Activated CD4-positive, alpha-beta T cell treated with anti-CD3 and anti-CD28 coated beads, Interleukin-2, Interleukin-4, amounts not matched to agents 100 ng/mL and 50 ng/mL, durations not matched to agents 16 hours and 8 hours (primary cell): ENCODE results near the gene LMNTD1.
A peak's percentile ranks its signal among the peaks of the same experiment; 100 is the strongest.

Experiments
- DNase-seq: peaks from one replicate; pipeline ENCODE4 v3.0.0-alpha.2; 2020; ENCODE audit warnings: low spot score

Gene LMNTD1

DNA sequence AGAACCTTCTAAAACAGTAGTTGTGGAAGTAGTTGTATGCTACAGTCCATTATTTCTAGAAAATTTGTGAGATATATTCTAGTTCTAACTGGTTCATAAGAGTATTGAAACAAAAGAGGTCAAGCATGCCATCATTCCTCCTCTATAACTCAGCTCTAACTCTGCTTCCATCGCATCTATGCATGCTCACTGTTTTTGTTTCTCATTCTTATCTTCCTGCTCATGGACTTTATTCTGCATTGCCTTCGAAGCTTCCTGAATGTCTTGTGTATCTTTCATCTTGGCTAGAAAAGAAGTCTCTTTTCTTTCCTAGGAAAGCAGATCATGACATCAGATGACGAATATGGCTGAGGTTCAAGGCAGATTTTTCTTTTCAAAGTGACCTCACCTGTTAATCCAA is 402 bp downstream of the LMNTD1 start:
- DNase-seq, result no peak

DNA sequence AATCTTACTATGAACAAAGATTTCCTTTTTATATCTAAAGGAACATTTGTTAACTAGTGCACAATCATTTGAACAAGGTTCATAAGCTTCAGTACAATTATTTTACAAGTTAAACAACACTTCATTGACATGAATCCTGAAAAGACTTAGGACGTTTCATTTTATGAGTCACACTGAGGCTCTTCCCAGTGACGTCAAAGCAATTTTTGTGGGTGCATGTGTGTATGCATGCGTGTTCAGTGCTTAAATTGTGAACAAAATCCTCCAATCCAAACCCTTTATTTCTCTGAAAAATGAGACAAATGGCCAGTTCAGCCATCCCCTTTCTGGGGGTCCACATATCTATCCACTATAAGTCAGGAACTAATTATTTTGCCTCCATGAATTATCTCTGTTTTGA is 2.9 kb downstream of the LMNTD1 start:
- no peak for DNase-seq

DNA sequence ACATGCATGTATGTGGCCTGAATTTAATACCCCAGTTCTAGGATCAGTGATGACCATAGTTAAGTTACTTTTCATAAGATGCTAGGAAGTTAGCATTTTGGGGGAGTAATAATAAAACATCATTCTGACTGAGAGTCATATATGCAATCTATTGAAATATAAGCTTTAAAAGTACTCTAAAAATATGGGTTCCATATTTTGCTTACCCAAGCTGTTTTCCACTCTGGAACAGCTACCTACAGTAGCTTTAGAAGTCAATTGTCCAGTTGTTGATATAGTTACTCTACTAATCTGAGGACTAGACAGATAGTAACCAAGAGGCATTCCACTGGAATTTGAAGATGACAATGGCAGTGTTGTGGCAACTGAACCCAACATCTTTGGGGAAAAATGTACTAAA is 4.0 kb downstream of the LMNTD1 start:
- DNase-seq, result no peak

DNA sequence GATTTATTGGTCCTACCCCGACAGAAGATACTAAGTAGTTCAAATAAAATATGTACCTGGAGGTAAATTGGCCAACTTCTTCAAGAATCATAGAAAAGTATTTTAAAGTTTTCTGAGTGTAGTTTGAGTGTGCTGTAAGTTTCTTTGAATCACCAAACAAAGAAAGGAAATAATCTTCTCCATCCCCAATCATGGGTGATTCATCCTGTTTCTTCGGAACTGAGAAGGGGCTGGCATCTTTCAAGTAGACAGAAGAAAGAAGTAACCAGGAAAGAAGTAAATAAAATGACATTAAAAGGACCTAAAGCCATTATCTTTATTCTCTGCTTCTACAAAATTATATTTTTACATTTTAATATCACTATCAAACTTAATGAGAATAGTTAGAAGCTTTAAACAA is 6.8 kb downstream of the LMNTD1 start:
- no peak for DNase-seq

- no peak for DNase-seq
Observed at GRCh38 chr12:25533150-25533549, 19.9 kb downstream of the LMNTD1 start.

- no peak for DNase-seq
Observed at GRCh38 chr12:25531502-25532052, 21.5 kb downstream of the LMNTD1 start.

DNA sequence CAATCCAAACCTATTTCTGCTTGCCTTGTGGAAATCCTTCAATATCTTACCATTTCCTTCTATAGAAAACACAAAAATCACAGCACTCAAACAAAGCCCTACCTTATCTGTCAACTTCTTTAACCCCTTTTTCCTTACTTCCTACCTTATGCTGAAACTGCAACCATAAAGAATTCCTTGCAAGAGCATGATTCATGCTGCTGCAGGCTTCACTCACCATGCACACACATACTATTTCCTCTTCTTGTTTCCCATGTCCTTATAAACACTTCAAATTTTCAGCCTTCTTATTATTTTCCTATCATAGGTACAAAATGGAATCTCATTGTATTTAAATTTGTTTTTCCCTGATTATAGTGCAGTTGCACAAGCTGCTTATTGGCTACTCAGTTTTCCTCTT is 23.3 kb downstream of the LMNTD1 start:
- no peak for DNase-seq

- DNase-seq, result no peak
Observed at GRCh38 chr12:25526778-25527177, 26.3 kb downstream of the LMNTD1 start.

DNA sequence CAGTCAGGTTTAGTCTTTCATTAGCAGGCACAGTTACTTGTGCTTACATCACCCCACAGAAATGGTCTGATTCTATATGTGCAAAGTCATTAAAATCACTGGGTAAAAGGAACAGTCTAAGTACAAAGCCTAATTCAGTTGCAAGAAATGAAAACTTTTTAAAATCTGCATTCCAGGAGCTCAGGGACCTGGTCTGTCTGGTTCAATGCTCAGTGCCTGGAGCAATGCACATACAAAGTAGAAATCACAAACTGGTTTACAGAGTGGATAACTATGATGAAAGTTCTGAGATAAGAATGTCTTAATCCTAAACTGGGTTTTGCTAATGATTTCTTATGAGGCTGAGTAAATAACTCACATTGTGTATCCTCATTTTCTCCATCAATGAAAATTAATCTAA is 28.7 kb downstream of the LMNTD1 start:
- DNase-seq, result no peak

GRCh38 chr12:25521625-25522256 is 31.3 kb downstream of the LMNTD1 start:
- DNase-seq, result no peak

- DNase-seq, result peak; percentile 17
Observed at GRCh38 chr12:25518512-25518911, 34.6 kb downstream of the LMNTD1 start.

DNA sequence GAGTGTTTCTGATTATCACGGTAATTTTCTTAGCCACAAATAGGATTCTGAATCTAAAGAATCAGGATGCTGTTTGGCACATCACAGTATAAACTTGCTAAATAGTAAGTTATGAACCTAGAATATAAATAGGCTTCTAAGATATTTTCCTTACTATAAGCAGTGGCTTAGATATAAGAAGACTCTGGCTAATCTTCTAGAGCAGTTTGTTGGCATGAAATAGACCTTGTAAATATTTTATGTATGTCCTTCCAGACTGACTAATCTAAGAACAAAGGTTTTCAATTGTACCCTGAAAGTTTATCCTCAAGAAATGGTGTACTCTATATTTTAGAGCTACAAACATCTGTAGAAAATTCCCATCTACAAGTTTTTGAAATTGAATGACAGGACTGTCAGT is 48.3 kb downstream of the LMNTD1 start:
- no peak for DNase-seq

DNA sequence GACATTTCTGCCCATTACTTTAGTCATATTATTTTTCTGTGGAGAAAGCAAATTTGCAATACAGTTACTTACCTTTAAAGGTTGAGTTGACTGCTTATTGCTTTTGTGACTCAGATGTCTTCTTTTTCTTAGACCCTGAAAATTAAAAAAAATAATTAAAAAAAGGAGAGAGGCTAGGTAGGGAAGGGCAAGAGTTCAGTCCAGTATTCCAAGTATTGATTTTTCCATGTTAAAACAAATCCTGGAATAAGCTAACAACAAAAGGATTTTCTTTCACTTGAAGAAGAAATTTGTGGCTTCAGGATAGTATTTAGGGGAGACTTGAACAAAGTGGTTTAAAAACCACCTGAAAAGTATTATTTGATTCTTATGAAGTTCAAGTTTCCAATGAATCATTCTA is 49.4 kb downstream of the LMNTD1 start:
- no peak for DNase-seq

DNA sequence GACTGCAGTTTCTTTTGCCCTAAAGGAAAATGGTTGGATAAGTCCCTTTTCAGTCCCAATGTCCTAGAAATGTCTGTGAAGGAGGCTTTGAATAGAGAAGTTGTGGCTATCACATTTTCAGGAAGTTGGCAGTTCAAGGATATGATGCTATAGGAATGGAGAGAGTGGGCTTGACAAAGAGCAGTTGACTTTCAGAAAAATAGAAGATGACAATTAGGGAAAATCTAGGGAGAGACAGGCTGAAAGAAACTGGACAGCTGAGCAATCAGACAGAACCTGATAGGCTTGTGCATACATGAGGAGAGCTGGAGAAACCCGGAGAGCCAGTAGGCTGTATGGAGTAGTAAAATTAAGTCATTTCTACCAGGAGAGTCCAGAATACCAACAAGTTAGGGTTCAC is 50.5 kb downstream of the LMNTD1 start:
- DNase-seq, result no peak

DNA sequence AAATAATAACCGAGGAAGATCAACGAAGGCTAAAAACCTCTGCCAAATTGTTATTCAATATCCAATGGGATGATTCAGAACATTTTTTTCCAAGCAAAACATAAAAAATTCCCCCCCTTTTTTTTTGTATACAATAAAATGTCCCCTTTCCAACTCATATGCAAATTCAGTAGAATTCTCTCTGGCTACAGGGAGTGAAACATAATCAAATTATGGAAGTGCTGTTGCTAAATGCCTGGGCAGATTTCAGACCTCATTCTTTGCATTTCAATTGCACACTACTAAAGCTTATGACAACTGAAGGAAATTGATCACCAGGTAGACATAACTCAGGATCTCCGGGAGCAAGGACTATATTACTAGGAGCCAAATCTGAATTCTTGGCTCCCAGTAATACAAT is 51.0 kb downstream of the LMNTD1 start:
- no peak for DNase-seq

DNA sequence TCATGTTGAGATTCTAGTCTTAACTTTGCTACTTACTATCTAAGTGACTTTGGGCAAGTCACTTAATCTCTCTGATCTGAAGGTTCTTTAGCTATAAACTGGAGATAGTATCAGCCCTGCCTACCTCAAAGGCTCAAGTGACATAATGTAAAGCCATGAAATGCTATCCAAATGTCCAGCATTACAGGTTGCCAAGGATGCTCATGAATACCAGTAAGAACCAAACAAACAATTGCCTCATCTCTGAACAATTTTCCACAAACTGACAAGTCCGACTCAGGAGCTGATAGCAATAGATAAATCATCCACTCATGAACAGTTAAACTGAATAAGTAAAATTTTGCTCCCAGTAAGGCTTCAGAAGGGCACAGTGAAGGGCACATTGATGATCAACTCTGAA is 51.5 kb downstream of the LMNTD1 start:
- DNase-seq, result no peak

- DNase-seq, result no peak
Observed at GRCh38 chr12:25500651-25501050, 52.4 kb downstream of the LMNTD1 start.

DNA sequence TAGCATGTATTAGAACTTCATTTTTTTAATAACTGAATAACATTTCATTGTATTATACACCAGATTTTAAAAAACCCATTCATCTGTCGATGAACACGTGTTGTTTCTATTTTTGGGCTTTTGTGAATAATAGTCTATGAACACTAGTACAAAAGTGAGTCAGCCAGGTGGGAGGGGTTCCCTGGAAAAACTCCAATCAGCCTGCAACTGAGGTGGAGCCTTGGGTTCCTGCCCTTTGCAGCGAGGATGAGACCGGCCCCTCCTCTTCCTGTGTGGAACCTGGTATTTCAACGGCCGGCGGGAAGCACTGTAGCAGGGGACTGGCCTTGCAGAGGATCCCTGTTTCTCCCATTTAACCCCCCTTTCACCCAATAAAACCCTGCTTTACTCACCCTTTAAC is 56.1 kb downstream of the LMNTD1 start:
- no peak for DNase-seq

DNA sequence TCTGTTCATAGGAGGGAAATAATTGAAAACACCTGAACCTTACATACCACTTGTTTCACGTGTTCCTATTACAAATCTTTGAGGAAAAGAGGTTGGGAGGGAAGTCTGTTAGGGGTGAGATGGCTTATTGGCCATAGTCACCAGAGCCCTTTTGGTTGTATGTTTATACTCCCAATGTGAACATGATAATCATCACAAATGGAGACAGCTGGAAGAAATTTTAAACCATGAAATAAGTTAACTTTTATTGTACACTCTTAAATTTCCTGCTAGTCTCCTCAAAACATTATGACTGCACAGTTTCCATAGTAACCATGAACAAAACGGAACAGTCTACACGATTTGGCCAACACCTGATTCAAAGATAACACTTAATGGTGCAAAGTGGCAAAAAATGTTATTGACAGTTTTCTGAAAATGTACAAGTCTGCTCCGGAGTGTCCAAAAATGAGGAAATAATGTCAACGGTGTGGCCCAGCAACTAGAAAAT is 56.9 kb downstream of the LMNTD1 start:
- no peak for DNase-seq

GRCh38 chr12:25495331-25496097 is 57.6 kb downstream of the LMNTD1 start:
- no peak for DNase-seq

DNA sequence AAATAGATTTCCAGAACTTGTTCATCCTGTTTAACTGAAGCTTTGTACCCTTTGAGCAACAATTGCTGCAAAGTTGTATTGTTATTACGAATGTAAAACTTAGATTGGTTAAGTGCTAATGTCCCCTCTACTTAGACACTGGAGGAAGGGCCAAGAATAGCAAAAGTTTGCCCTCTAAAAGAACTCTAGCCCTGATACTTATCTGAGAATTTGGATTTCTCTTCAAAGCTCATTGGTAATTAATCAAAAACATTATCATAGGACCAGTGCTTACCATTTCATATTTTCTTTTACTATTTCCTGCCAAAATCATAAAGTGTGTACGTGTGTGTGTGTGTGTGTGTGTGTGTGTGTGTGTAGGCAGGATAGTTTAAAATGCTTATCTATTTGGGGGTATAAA is 58.2 kb downstream of the LMNTD1 start:
- DNase-seq, result no peak

DNA sequence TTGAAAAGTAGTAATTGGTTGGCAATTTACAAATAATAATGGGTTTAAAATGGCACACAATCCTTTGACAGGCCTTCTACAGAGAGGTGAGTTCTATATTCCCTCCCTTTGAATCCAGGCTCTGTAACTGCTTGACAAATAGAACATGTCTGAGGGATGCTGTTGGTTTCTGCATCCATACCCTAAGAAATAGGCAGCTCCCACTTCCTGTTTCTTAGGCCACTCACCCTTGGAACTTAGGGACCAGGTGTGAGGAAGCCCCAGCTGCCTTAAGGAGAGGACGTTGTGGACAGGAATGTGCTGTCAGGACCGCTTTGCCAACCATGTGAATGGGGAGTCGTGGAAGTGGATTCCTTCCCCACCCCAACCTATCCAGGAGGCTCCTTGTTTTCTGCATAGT is 59.4 kb downstream of the LMNTD1 start:
- DNase-seq, result no peak
